HG02938 (cell line): ENCODE results near the gene VPS26A.
"Not testable (repeated sequence)": the region's sequence is repeated elsewhere in the genome, so short reads cannot be mapped to it uniquely, and the experiment has no call there.

Experiments used
- ATAC-seq: cut with Tn5 transposase; IDR thresholded peaks from one replicate; pipeline ENCODE4 v1.9.1; 2021; ENCODE audit warnings: mild to moderate bottlenecking, moderate library complexity; ENCODE audit not compliant: unreplicated experiment

VPS26A gene

DNA sequence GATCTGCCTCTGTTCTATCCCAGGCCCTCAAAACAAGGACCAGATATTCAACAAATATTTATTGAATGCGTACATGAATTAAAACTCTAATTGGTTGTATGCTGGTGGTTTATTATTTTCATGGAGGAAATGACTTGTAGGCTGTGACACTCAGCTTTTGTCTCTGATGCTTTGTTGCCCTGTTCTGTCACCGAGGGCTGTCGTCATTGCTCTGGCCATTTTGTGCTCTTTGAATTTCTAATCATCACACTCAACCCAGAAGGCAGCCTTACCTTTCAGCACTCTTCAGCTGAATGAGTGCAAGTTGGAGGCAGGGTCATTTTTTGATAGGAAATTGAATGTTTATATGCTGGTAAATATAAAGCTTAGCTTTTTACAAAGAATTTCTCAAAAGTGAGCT, 21.5 kb upstream of the VPS26A start:
- ATAC-seq: no peak

DNA sequence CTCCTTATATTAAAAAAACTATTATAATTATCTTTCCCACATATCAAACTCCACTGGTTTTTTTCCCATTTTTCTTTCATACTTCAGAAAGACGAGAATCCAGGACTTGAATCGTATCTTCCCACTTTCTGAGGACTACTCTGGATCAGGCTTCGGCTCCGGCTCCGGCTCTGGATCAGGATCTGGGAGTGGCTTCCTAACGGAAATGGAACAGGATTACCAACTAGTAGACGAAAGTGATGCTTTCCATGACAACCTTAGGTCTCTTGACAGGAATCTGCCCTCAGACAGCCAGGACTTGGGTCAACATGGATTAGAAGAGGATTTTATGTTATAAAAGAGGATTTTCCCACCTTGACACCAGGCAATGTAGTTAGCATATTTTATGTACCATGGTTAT, 20.2 kb upstream of the VPS26A start:
- ATAC-seq: no peak

DNA sequence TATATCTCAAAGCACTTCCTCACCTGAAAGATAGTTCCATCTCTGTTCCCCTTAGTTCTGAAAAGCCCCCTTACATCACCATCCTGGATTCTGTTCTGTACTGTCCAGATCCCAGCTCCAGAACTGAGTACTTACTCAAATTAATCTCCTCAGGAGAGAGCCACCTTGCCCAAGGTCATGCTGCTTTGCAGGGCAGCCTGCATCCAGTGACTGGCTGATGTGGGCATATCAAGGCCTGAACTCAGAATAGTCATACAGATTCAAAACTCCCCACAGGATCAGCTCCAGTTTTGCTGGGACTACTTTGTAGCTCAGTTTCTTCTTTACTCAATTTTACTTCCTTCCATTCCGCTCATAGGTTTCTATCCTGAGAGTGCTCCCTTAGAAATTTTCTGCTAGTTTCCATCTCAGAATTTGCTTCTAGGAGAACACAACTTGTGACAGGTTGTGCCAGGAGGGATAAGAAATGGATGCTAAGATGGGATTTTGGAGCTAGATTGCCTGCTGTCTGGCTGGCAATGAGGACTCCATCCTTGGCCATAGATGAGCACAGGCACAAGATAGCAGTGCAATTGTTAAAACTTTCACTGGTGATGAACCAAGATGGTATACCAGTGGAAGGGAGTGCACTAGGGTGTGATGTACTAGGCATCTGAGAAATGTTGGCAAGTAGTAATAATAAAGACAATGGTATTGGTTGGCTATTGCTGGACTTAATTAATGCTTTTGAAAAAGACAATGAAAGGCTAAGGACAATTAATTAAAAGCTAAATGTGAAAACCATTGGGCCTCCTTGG, 18.8 kb upstream of the VPS26A start:
- no peak for ATAC-seq

DNA sequence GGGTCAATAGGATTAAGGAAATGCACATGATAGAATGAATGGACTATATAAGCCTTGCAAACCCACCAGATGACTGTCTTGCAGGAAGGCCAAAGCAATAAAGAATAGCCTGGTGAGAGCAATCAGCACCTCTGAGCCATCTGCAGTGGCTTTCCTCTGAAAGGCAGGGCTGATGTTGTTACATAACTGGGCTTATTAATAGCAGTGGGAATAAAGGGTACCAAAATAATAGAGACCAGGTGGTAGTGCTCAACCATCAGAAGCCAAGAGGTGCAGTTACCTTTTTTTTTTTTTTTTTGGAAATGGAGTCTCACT, 16.8 kb upstream of the VPS26A start:
- no peak for ATAC-seq

DNA sequence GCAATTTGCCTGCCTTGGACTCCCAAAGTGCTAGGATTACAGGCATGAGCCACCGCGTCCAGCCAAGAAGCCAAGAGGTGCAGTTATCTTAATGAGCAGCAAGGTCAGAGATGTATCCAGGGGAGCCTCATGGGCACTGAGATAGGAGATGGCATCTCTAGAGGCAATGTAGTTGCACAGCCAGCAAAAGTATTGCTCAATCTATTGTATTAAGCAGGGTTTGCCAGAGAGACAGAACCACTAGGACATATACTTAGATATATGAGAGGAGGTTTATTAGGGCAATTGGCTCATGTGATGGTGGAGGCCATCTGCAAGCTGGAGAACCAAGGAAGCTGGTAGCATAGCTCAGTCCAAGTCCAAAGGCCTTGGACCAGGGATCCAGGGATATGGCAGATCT, 16.3 kb upstream of the VPS26A start:
- ATAC-seq: no peak

DNA sequence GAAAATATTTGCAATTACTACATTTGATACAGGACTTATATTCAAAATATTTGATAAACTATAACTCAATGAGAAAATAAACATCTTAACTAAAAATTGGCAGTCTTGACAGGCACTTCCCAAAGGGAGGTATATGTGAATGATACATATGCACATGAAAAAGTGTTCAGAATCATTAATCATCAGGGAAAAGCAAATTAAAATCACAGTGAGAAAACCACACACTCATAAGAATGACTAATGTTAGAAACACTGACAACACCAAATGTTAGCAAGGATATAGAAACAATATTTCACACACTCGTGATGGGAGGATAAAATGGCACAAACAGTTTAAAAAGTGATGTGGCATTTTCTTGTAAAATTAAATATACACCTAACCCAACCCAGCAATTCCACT, 4.1 kb upstream of the VPS26A start:
- no peak for ATAC-seq

DNA sequence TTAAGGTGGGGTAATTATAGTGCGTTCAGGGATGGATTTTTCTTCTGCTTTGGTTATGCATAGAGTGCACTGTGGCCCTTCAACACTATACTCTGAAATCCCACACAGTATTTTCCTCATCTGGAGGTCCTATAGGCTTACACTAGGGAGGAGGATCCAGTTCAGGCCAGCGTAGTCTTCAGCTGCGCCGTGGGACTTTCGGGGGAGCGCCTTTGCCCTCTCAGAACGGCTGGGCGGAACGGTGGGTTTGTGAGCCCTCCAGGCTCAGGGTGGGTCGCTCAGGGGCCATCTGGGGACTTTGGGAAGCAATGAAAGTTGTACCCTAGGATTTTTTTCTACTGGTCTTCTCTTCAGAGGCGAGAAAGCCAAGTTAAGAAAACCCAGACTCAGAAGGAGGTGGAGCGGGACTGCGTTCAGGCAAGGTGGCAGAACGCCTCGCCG, 652 bp upstream of the VPS26A start:
- peak; percentile 29 for ATAC-seq

DNA sequence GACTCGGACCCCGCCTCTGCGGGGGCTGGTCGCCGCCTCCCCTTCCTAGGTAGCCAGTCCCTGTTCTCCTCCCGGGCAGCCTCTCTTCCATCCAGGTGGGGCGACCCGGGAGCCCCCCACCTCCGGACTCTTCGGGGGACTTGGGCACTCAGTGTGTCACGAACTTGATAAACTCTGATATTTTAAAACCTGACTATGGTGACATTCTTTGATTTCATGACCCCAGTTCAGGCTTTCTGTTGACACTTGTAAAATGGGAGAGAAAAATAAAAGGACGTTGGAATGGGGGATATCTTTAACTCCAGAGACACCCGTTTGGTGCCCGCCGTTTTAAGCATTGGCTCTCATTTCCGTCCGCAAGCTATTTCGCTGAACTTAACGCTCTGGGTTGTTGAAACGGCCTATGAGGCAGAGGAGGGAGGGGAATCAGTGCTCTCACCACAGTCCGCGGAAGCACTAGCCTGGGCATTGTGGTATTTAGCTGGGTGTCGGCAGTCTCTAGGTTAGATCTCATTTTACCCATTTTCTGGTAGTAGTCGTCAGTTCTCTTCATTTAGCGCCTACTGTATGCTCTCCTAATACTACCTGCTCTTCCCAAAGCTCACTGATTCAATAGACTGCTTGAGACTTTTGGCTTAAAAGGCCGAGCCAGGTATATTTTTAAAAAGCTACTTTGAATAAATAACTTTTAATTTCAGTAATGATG, 738 bp downstream of the VPS26A start:
- peak; percentile 21 for ATAC-seq

DNA sequence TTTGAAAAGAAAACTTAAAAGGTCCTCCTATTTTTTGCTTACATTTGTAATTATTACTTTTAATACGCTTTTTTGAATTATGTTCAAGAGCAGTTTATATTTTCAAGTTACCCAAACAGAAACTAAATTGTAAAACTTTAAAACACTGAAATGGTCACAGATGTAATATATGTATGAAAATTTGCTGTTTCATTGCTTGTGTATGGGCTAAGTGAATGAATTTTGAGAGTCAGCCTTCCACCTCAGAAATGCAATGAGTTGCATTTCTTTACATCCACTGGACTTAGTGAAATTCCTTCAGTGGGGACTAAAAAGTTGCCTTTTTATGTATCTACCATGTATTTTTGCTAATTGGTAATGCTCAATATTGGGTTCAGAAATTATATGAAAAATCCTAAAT, 1.6 kb downstream of the VPS26A start:
- no peak for ATAC-seq

DNA sequence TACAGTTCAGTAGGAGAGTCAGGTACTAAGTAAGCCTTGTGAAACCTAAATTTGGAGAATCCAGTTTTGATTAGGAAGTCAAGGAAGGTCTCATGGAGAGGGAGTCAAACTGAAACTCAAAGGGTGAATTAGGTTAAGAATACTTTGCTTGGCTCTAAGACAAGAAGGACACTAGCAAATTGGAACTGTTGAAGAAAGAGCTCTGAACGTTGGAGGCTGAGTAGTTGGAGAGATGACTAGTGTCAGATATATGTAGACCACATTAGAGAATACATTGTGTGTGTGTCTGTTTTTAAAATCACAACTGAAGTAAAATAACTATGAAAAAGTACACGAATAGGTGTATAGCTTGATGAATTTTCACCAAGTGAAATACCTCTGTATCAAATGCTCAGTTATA, 6.3 kb downstream of the VPS26A start:
- ATAC-seq: no peak

DNA sequence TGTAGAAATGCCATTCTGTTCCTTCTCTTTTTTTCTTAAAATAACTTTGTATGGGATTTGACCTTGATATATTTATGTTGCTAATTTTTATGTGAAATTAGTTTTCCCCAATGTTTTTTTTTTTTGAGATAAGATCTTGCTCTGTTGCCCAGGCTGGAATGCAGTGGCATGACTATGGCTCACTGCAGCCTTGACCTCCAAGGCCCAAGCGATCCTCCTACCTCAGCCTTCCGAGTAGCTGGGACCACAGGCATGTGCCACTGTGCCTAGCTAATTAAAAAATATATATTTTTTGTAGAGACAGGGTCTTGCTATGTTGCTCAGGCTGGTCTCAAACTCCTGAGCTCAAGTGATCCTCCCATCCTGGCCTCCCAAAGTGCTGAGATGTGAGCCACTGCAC, 16.0 kb downstream of the VPS26A start:
- no peak for ATAC-seq

DNA sequence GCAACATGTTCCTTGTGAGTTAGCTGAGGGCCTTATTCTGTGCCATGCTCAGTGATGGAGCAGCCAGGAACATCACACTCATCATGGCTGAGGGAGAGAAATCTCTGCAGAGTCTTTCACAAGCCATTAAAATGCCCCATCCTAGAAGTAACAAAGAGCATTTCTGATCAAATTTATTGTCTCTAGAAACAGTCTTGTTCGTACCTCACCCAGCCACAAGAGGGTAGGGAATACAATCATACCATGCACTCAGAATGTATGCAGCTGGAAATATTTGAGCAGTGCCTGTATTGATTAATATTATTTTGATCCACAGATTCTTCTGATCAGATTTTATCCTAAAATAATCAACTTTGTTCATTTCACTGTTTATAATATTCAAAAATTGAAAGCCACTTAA, 17.3 kb downstream of the VPS26A start:
- ATAC-seq: no peak

DNA sequence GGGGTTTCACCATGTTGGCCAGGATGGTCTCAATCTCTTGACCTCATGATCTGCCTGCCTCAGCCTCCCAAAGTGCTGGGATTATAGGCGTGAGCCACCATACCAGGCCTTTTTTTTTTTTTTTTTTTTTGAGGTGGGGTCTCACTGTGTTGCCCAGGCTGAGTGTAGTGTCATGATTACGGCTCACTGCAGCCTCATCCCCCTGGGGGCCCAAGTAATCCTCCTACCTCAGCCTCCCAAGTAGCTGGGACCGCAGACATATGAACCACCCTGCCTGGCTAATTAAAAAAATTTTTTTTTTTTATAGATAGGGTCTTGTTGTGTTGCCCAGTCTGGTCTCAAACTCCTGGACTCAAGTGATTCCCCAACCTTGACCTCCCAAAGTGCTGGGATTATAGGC, 18.1 kb downstream of the VPS26A start:
- not testable (repeated sequence) for ATAC-seq

DNA sequence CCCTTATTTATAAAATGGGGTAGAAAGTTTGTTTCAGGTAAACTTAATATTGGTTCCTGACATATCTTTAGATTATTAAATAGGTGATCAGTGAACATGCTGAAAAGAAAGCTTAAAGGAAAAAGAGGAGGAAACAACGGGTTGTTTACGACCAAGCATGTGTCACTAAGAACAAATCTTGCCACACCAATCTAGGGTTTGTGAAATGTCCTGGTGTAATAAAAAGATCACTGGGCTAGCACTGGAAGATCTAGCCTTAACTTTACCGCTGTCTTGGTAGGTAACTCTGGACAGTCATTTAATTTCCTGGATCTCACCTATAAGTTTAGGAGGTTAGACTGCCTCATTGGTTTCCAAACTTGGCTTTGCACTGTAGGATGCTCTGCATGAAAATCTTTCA, 19.0 kb downstream of the VPS26A start:
- no peak for ATAC-seq

DNA sequence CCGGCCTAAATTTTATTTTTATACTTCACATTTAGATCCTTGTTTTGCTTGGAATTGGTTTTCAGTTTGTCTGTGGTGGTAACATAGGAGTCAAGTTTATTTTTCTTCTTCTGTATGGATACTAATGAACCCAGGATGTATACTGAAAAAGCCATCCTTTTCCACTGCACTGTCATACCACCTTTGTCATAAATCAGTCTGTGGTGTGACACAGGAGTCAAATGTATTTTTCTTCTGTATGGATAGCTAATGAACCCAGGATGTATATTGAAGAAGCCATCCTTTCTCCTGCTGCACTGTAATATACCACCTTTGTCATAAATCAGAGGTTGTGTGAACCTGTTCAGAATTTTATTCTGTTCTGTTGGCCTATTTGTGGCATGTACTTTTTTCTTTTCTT, 21.4 kb downstream of the VPS26A start:
- ATAC-seq: no peak

DNA sequence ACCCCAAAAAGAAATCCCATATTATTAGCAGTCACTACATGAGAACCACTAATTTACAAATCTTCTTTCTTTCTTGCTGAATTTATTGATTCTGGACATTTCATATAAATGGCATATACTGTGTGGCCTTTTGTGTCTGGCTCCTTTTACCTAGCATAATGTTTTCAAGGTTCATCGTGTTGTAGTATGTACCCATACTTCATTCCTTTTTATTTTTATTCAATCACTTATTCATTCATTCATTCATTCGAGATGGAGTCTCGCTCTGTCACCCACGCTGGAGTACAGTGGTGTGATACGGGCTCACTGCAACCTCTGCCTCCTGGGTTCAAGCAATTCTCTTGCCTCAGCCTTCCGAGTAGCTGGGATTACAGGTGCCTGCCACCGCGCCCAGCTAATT, 21.9 kb downstream of the VPS26A start:
- no peak for ATAC-seq

DNA sequence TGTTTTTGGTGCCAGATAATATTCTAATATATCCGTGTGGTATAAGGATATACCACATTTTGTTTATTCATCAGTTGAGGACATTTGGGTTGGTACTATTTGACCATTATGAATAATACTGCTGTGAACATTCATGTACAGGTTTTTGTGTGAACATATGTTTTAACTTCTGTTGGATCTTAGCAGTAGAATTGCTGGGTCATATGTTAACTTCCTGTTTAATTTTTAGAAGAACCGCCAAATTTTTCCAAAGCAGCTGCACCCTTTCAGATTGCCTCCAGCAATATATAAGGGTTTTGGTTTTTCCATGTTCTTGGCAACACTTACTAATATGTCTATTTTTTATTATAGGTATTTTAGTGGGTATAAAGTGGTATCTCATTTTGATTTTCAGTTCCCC, 22.8 kb downstream of the VPS26A start:
- ATAC-seq: no peak

DNA sequence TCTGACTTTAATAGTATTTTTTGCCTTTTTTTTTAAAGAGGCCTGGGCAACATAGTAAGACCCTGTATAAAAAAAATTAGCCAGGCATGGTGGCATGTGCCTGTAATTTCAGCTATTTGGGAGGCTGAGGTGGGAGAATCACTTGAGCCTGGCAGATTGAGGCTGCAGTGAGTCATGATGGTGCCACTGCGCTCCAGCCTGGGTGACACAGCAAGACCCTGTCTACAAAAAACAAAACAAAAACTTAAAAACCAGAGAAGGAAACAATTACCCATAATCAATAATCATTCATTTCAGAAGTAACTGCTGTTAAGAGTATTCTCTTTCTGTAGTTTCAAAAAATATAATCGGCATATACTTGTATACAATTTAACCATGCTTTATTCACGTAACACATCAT, 28.0 kb downstream of the VPS26A start:
- no peak for ATAC-seq

DNA sequence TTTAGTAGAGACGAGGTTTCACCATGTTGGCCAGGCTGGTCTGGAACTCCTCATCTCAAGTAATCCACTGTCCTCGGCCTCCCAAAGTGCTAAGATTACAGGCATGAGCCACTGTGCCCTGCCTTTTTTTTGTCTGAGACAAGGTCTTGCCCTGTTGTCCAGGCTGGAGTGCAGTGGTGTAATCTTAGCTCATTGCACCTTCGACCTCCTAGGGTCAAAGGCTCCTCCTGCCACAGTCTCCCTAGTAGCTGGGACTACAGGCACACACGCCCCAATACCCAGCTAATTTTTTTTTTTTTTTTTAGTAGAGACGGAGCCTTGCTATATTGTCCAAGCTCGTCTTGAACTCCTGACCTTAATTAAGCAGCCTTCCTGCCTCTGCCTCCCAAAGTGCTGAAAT, 29.2 kb downstream of the VPS26A start:
- ATAC-seq: no peak

DNA sequence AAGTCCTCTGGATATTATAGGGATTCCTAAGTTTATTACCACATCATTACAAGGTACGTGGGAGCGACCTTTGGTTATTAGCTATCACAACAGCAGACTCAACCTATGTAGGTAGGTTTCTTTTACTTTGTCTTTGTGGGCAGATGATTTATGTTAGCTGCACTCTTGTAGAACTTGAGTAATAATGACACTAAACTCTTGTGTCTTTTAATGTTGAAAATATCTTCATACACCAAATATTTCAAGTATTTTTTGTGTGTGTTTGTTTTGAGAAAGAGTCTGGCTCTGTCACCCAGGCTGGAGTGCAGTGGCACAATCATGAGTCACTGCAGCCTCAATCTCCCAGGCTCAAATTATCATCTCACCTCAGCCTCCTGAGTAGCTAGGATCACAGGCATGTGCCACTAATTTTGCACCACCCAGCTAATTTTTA, 36.8 kb downstream of the VPS26A start:
- no peak for ATAC-seq

DNA sequence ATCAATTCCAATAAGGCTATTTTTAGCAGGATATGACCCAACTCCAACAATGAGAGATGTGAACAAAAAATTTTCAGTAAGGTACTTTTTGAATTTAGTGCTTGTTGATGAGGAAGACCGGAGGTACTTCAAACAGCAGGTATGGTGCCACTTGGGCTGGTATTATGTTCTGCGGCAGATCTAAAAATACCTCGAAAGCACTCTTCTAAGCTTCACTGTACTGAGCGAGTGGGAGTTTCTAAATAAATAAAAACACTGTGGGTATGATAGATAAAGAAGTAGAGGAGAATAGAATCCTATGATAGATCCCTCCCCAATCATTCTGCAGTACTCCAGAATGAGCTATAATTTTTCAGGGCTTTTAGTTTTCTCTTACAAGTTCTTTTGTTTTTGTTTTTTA, 44.5 kb downstream of the VPS26A start:
- no peak for ATAC-seq

DNA sequence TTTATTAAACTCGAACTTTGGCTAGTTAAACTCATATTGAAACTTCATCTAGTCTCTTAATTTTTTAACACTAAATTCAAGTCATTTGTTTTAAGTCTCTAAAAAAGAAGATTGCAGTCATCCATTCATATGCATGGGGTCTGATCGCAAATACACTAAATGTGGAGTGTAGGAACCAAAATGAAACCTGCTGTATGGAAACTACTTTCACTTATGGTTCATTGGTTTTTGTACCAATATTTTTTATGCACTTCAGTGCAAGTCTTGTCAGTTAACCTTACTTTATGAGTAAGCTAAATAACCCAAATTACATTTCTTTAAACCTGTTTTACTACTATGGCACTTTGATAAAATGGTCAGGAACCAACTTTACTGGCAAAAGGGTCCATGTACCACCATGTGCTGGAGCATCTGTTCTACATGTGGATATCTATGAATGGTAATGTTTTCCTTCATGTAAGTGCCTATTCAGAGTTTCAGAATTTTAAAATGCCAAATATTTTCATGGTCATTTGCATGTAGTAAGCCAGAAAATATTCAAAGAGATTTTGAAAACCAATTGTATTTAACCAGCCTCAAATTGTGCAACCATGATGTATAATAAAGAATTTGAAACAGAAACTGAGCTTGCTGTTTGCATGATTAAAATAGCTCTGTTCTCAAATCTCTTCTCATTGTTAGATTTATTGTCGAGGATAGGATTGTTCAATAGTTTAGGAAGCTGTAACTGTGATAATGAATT, 48.4 kb downstream of the VPS26A start:
- peak; percentile 56 for ATAC-seq
